Stimulated activated CD8-positive, alpha-beta memory T cell treated with anti-CD3 and anti-CD28 coated beads, Interleukin-15, amount 100 ng/mL, for 48 hours (primary cell): ENCODE data around the gene ANKRD40.
"Not testable (repeated sequence)": the region's sequence is repeated elsewhere in the genome, so short reads cannot be mapped to it uniquely, and the experiment has no call there.

Source experiments
- DNase-seq, 2 donors: peaks; one replicate each; pipeline ENCODE4 v3.0.0-alpha.2; 2020; ENCODE audit warnings: low read depth in 2 of 2

ANKRD40 gene

GRCh38 chr17:50710650-50711049 lies 2.9 kb upstream of the ANKRD40 start:
- no peak for DNase-seq

GRCh38 chr17:50710025-50710424 lies 2.3 kb upstream of the ANKRD40 start:
- no peak for DNase-seq

GRCh38 chr17:50709053-50709452 lies 1.3 kb upstream of the ANKRD40 start:
- DNase-seq = not testable (repeated sequence)

- DNase-seq = no peak
Observed at GRCh38 chr17:50708050-50709000, 611 bp upstream of the ANKRD40 start.

- DNase-seq = no peak
Observed at GRCh38 chr17:50703162-50703561, 4.6 kb downstream of the ANKRD40 start.

GRCh38 chr17:50699410-50699809 lies 8.3 kb downstream of the ANKRD40 start:
- DNase-seq = no peak

- DNase-seq = no peak
Observed at GRCh38 chr17:50697663-50698272, 9.9 kb downstream of the ANKRD40 start.

GRCh38 chr17:50697062-50697461 lies 10.7 kb downstream of the ANKRD40 start:
- no peak for DNase-seq

- no peak for DNase-seq
Observed at GRCh38 chr17:50696365-50696879, 11.3 kb downstream of the ANKRD40 start.

GRCh38 chr17:50693036-50693682 lies 14.6 kb downstream of the ANKRD40 start:
- no peak for DNase-seq

- no peak for DNase-seq
Observed at GRCh38 chr17:50692448-50693035, 15.2 kb downstream of the ANKRD40 start.

GRCh38 chr17:50691550-50692447 lies 15.9 kb downstream of the ANKRD40 start:
- DNase-seq = no peak

- DNase-seq = no peak
Observed at GRCh38 chr17:50690887-50691549, 16.7 kb downstream of the ANKRD40 start.

GRCh38 chr17:50689956-50690886 lies 17.5 kb downstream of the ANKRD40 start:
- DNase-seq = no peak

- no peak for DNase-seq
Observed at GRCh38 chr17:50689251-50689650, 18.5 kb downstream of the ANKRD40 start.

- no peak for DNase-seq
Observed at GRCh38 chr17:50688245-50688644, 19.5 kb downstream of the ANKRD40 start.

- no peak for DNase-seq
Observed at GRCh38 chr17:50687200-50688066, 20.3 kb downstream of the ANKRD40 start.

- no peak for DNase-seq
Observed at GRCh38 chr17:50686494-50687199, 21.1 kb downstream of the ANKRD40 start.
